Suprapubic skin (tissue), 4 donors: ENCODE results near the gene AQP5. TPM values are rescaled to one million over a fixed set of nuclear protein-coding genes. Genes with fewer than 3 reads are reported as not detected.
A peak's percentile ranks its signal among the peaks of the same experiment; 100 is the strongest.

ENCODE experiments used
- DNase-seq, 2 donors: peaks; one replicate each; pipeline ENCODE4 v3.0.0-alpha.2; 2019; ENCODE audit warnings: low spot score in 2 of 2
- H3K27ac ChIP-seq: fragments of 200-600 bp; sonication (generic); one replicate; pipeline ENCODE4 v1.5.1; 2019
- H3K27me3 ChIP-seq: fragments of 200-600 bp; sonication (generic); one replicate; pipeline ENCODE4 v1.5.1; 2019
- H3K36me3 ChIP-seq: fragments of 200-600 bp; sonication (generic); one replicate; pipeline ENCODE4 v1.5.1; 2019
- H3K4me1 ChIP-seq: fragments of 200-600 bp; sonication (generic); one replicate; pipeline ENCODE4 v1.5.1; 2019
- H3K4me3 ChIP-seq: fragments of 200-600 bp; sonication (generic); one replicate; pipeline ENCODE4 v1.5.1; 2019; ENCODE audit warnings: mild to moderate bottlenecking
- H3K9me3 ChIP-seq: fragments of 200-600 bp; sonication (generic); one replicate; pipeline ENCODE4 v1.5.1; 2019
- CTCF ChIP-seq, 2 donors: fragments of 200-600 bp in 1 of 2; fragments of 450-650 bp in 1 of 2; sonication (generic) in 1 of 2; IDR thresholded peaks; one replicate each; pipeline ENCODE4 v1.5.1; 2016 to 2019; ENCODE audit warnings: antibody characterized with exemption in 2 of 2, mild to moderate bottlenecking in 1 of 2, moderate library complexity in 1 of 2
- EP300 ChIP-seq: sonication (generic); formaldehyde crosslinking; IDR thresholded peaks from one replicate; pipeline ENCODE4 v1.6.1; 2017; ENCODE audit warnings: antibody characterized with exemption
- POLR2A ChIP-seq, 2 donors: fragments of 450-650 bp; IDR thresholded peaks; one replicate each; pipeline ENCODE4 v1.6.1; 2017; ENCODE audit warnings: antibody characterized with exemption in 2 of 2, mild to moderate bottlenecking in 2 of 2, moderate library complexity in 2 of 2
- POLR2AphosphoS5 ChIP-seq, 3 donors: sonication (generic); formaldehyde crosslinking; IDR thresholded peaks; one replicate each; pipeline ENCODE4 v1.6.1; 2017; ENCODE audit warnings: antibody characterized with exemption in 3 of 3
- WGBS: methylation state at CpG from one replicate; pipeline ENCODE4 v1.1.5; 2018; 5-methylcytosine and 5-hydroxymethylcytosine counted together
- total RNA-seq, 4 donors: library from RNA; depleted of rRNA; stranded (reverse); fragments of >200 nt; gene quantifications; one replicate each; pipeline ENCODE4 v1.1.0, GENCODE V29; 2016

AQP5 gene
- total RNA-seq, 4 donors from 2014 or later: 128 to 258 (median 196) TPM

GRCh38 chr12:49920241-49920914, 41.3 kb upstream of the AQP5 start:
- DNase-seq: peak in 1 of 2 donors; percentile 54
- peaks cover 14% of the 10 kb centered on the region for H3K4me1 ChIP-seq
- no peak overlapping the region for H3K4me3 ChIP-seq
- H3K27me3 ChIP-seq: no peaks in the 10 kb centered on the region
- H3K27ac ChIP-seq: no peak overlapping the region
- 78% methylated on average over 12 of the region's 12 CpGs for WGBS
- TF ChIP-seq EP300: no peak
- TF ChIP-seq POLR2AphosphoS5 (IDR thresholded peaks at IDR 0.05): no peak
- TF ChIP-seq CTCF (IDR thresholded peaks at IDR 0.05): no peak
- TF ChIP-seq POLR2A (IDR thresholded peaks at IDR 0.05): no peak
- no peaks in the 10 kb centered on the region for H3K9me3 ChIP-seq
- no peaks in the 10 kb centered on the region for H3K36me3 ChIP-seq

DNA sequence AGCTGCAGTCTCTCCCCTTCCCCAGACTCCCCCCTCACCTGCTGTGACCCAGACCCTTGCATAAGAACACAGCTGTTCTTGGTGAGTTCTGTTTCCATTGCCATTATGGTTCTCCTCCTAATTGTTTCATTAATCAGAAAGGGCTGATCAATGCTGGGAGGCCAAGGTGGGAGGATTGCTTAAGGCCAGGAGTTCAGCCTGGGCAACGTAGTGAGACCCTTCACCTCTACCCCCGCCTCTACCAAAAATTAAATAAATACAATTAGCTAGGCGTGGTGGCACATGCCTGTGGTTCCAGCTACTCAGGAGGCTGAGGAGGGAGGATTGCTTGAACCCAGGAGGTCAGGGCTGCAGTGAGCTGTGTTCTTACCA, 40.8 kb upstream of the AQP5 start:
- TF ChIP-seq POLR2A (IDR thresholded peaks at IDR 0.05) (no peak), CTCF (IDR thresholded peaks at IDR 0.05) (no peak), EP300 (no peak), POLR2AphosphoS5 (IDR thresholded peaks at IDR 0.05) (no peak)
- WGBS: 94% methylated on average over 3 of the region's 3 CpGs
- H3K4me1 ChIP-seq: peaks cover 14% of the 10 kb centered on the region
- no peaks in the 10 kb centered on the region for H3K27me3 ChIP-seq
- DNase-seq: no peak
- H3K36me3 ChIP-seq: no peaks in the 10 kb centered on the region
- H3K9me3 ChIP-seq: no peaks in the 10 kb centered on the region
- no peak overlapping the region for H3K4me3 ChIP-seq
- no peak overlapping the region for H3K27ac ChIP-seq

DNA sequence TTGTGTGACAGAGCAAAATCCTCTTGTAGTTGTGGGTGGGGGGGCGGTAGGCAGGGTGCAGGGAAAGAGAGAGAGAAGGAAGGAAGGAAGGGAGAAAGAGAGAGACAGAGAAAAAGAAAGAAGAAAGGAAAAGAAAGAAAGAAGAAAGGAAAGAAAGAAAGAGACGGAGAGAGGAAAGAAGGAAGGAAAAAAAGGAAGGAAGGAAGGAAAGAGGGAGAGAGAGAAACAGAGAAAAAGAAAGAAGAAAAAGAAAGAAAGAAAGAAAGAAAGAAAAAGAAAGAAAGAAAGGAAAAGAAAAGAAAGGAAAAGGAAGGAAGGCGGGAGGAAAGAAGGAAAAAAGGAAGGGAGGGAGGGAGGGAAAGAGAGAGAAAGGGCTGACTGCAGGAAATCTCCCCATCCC, 40.4 kb upstream of the AQP5 start:
- H3K4me1 ChIP-seq: peaks cover 14% of the 10 kb centered on the region
- DNase-seq: no peak
- no peaks in the 10 kb centered on the region for H3K36me3 ChIP-seq
- no peaks in the 10 kb centered on the region for H3K27me3 ChIP-seq
- H3K9me3 ChIP-seq: no peaks in the 10 kb centered on the region
- TF ChIP-seq EP300: no peak
- no peak for TF ChIP-seq POLR2A (IDR thresholded peaks at IDR 0.05)
- no peak for TF ChIP-seq CTCF (IDR thresholded peaks at IDR 0.05)
- TF ChIP-seq POLR2AphosphoS5 (IDR thresholded peaks at IDR 0.05): no peak
- H3K4me3 ChIP-seq: no peak overlapping the region
- 83% methylated on average over 3 of the region's 3 CpGs for WGBS
- H3K27ac ChIP-seq: no peak overlapping the region

- no peak overlapping the region for H3K4me3 ChIP-seq
- H3K27ac ChIP-seq: no peak overlapping the region
- WGBS: 77% methylated on average over 6 of the region's 6 CpGs
- H3K4me1 ChIP-seq: peaks cover 14% of the 10 kb centered on the region
- H3K36me3 ChIP-seq: no peaks in the 10 kb centered on the region
- H3K27me3 ChIP-seq: no peaks in the 10 kb centered on the region
- DNase-seq: peak in 1 of 2 donors; percentile 43
- H3K9me3 ChIP-seq: no peaks in the 10 kb centered on the region
- TF ChIP-seq CTCF (IDR thresholded peaks at IDR 0.05) (no peak), POLR2AphosphoS5 (IDR thresholded peaks at IDR 0.05) (no peak), EP300 (no peak), POLR2A (IDR thresholded peaks at IDR 0.05) (no peak)
These were observed 39.7 kb upstream of the AQP5 start for GRCh38 chr12:49921936-49922335.

DNA sequence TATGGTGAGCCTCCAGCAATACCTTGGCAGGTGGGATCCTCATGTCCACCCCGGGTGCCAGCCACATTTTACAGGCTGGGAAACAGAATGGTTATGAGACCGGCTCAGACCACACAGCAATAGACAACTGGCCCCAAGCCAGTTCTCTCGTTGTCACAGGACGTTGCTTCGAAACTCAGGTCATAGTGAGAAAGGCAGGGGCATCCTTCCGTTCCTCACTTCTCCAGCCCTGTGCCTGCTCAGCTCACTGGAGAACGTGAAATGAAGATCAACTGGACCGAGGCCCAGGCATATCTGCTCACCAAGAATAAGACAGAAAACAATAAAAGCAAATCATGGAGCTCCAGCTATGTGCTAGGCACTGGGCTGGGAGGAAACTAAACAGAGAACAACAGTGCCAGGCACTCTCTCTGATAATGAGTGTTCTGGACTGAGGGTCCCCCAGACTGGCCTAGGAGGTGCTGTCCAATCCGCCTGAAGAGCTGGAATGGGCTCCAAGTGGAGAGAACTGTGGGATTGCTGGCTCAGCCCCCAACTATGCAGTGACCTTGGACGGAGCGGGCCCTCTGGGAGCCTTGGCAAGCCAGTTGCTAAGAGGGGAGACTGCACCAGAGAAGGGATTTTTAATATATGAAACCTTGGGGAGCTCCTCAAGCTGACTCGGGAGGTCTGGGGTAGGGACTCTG, 39.2 kb upstream of the AQP5 start:
- Histone ChIP-seq H3K4me1 (peaks cover 14% of the 10 kb centered on the region), H3K9me3 (no peaks in the 10 kb centered on the region), H3K4me3 (no peak overlapping the region), H3K36me3 (no peaks in the 10 kb centered on the region), H3K27ac (no peak overlapping the region), H3K27me3 (no peaks in the 10 kb centered on the region)
- DNase-seq: no peak
- 82% methylated on average over 12 of the region's 12 CpGs for WGBS
- no peak for TF ChIP-seq POLR2A (IDR thresholded peaks at IDR 0.05)
- TF ChIP-seq CTCF (IDR thresholded peaks at IDR 0.05): no peak
- TF ChIP-seq POLR2AphosphoS5 (IDR thresholded peaks at IDR 0.05): no peak
- no peak for TF ChIP-seq EP300
